GM12891 (cell line): ENCODE data around the gene SLC6A8.

Experiments
- PAX5 ChIP-seq: IDR thresholded peaks from 2 replicates; pipeline ENCODE4 v1.6.1; 2011; ENCODE audit warnings: low read length, moderate library complexity, mild to moderate bottlenecking; ENCODE audit not compliant: insufficient read depth, severe bottlenecking
- POLR2A ChIP-seq: IDR thresholded peaks from 2 replicates; pipeline ENCODE4 v1.6.1; 2011; ENCODE audit warnings: low read depth, low read length, control low read depth
- POLR2AphosphoS5 ChIP-seq: IDR thresholded peaks from 2 replicates; pipeline ENCODE4 v1.6.1; 2011; ENCODE audit warnings: low read depth, low read length, control low read depth
- POU2F2 ChIP-seq: IDR thresholded peaks from 2 replicates; pipeline ENCODE4 v1.6.1; 2011; ENCODE audit warnings: low read depth, mild to moderate bottlenecking, control low read depth, low read length, moderate library complexity
- SPI1 ChIP-seq: IDR thresholded peaks from 2 replicates; pipeline ENCODE4 v1.6.1; 2011; ENCODE audit warnings: low read depth, low read length, control low read depth
- TAF1 ChIP-seq: IDR thresholded peaks from 2 replicates; pipeline ENCODE4 v1.6.1; 2011; ENCODE audit warnings: low read depth, low read length, control low read depth

DNA sequence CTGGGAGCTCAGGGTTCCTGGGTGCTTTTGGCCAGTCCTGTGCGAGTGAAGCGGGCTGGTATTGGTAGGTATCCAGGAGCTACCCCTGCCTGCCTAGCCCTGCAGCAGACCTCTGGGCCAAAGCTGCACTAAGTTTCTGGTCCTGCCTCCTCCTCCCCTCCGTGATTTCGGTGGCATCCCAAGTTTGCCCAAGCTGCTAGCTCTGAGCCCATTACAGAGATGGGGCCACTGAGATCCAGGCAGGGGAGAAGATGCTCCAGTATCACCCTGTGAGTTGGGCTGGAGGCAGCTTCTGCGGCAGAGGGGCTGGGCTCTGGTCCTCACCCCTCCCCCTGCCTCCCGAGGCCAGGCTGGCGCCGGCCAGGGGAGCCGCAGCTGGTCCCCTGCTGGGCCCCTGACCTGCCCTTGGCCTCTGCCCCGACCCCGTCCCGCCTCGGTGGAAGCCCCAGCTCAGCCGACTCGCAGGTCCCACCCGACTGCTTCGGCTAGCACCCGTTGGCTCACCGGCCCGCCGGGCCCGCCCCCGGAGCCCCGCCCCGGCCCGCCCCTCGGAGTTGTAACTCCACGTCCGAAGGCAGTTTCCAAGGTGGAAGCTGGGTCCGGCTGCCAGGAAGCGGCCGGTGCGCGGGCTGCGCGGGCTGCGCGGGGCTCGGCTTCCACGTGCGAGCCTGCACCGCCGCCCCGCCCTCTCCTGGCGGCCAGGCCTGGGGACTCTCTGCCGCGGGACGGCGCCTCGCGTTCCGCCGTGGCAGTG lies 40.9 kb upstream of the SLC6A8 start, which contains the start of gene DUSP9:
- TF ChIP-seq POLR2AphosphoS5 (no peak), TAF1 (no peak), SPI1 (no peak), POLR2A (no peak), PAX5 (no peak), POU2F2 (no peak)
